GM21515 (cell line): ENCODE results near the gene AIFM1.

ENCODE experiments used
- ATAC-seq: cut with Tn5 transposase; IDR thresholded peaks from one replicate; pipeline ENCODE4 v1.9.1; 2021; ENCODE audit not compliant: unreplicated experiment

Gene AIFM1

GRCh38 chrX:130165703-130166502, at the start of gene AIFM1:
AIFM1 (minus strand) TSS chrX:130165841; CDS start chrX:130165656, 185 bp downstream.
- peak; percentile 90 for ATAC-seq

- no peak for ATAC-seq
Observed at GRCh38 chrX:130213376-130213775, 47.7 kb upstream of the AIFM1 start.

DNA sequence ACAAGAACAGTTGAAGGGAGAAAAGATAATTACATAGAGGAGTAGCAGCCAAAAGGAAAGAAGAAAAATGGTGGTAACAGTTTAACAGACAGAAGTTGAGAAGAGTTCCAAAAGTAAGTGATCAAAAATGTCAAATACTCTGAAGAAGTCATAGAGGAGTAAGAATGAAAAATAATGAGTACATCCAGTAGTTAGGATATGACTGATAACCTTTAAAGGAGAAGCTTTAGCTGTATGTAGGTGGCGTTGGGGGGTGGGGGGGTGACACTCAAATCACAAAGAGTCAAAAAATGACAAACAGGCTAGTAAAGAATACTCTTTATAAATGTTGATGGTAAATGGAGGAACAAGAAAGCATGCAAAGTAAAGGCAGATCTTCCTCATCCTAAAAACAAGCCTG, 46.7 kb upstream of the AIFM1 start:
- no peak for ATAC-seq

DNA sequence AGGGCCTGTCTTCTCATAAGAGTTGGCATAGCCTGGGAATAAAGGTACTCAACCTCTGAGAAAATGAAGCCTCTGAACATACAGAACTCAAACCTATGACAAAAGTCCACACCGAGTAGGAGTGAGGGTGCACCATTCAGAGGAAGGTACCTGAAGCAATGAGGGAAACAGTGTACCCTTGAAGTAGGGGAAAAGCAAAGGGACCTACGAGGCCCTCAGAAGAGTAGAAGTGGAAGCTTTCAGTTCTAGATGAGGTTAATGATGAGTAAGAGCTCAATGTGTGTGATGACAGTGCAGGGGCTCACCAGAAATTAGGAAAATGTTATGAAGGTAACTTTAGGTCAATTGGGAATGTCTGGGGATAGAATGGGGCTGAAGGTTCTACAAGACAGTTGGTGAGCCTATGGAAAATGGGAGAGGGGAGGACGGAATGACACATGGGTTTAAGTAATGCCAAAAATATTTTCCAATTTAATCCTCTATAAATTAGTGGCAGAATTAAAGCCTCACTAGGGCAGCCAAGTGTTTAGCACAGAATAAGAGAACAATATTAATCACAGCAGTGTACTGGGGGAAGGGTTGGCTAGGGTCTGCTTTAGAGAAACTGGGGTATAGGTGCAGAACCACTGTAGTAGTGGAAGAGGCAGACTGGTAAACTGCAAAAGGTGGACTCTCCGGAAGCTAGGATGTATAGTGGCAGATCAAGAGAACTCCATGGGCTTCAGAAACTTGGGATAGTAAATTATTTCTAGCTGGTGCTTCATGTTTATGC, 46.0 kb upstream of the AIFM1 start:
- ATAC-seq, result no peak

GRCh38 chrX:130204647-130205046, 39.0 kb upstream of the AIFM1 start:
- no peak for ATAC-seq

- no peak for ATAC-seq
Observed at GRCh38 chrX:130197464-130197863, 31.8 kb upstream of the AIFM1 start.

GRCh38 chrX:130196466-130196865, 30.8 kb upstream of the AIFM1 start:
- ATAC-seq, result no peak

GRCh38 chrX:130190801-130191200, 25.2 kb upstream of the AIFM1 start:
- no peak for ATAC-seq

DNA sequence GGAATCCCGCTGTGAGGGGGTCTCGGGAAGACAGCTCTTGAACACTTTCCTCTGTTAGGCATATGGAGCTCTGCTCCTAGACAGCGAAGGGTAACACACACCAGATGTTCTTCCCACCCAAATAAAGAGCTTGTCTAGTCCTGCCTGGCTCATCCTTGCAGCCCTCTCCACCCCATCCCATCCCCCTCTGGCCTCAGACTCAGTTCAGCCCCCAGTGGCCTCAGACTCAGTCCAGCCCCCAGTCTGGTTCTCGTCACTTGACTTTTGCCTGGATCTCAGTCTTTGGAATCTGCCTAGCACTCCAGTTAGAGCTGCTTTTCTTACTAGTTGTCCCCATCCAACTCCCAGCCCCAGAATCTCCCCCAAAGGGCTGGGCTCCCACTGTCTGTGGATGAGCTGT, 21.0 kb upstream of the AIFM1 start:
- ATAC-seq, result no peak

- no peak for ATAC-seq
Observed at GRCh38 chrX:130184857-130185256, 19.2 kb upstream of the AIFM1 start.

- ATAC-seq, result no peak
Observed at GRCh38 chrX:130184168-130184567, 18.5 kb upstream of the AIFM1 start.

- ATAC-seq, result no peak
Observed at GRCh38 chrX:130179579-130180215, 14.1 kb upstream of the AIFM1 start.

DNA sequence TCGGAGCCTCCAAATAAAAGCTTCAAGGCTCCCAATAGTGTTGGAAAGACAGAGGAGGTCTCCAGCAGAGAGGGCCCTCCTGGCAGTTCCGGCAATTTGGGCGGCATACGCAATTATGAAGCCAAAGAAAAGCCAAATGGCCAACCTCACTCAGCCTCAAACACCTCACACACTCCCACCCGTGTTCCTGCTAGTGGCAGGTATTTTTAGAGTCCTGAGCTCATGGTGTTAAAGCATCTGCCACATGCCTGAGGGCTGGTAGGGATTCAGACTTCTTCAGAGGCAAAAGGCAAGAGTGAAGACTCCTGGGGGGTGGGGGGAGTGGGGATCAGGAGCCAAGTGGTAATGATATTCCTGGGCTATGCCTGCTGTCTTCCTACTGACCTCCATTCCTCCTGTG, 13.5 kb upstream of the AIFM1 start:
- ATAC-seq, result no peak

DNA sequence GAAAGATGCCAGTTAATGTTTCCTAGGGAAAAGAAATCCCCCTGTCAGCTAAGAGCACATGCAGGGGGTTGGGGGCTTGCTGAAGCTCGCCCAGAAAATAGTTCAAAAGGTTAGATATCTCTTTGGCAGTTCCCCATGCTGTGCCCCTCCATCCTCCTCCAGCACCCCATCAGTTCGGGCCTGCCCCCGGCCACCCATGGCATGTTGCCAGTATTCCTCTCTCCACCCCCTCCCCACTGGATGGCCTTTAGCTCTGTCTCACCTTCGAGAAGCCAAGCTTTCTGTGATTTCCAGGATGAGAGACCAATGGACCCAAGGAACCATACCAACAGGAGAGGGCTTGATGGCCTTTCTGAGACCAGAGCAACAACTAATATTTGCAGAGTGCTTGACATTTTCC, 11.3 kb upstream of the AIFM1 start:
- no peak for ATAC-seq

DNA sequence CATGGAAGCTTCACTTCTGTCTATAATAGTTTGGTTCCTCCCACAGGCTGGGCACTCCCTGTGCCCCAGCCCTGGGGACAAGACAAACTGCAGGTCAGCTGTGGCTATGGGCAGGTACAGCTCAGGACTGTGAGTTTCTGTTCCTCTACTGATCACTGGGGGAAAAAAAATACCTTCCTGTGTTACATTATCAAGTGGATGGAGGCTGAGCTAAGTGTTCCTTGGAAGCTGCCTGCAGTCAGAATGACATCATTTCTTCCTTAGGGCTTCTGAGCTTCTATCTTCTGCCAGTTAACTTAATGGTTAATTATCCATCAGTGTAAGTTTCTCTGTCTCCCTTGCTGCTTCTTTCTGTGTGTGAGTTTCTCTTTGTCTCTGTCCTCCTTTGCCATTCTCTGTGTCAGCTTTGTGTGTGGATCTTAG, 10.7 kb upstream of the AIFM1 start:
- ATAC-seq, result peak; percentile 74

GRCh38 chrX:130174937-130175336, 9.3 kb upstream of the AIFM1 start:
- ATAC-seq, result no peak

DNA sequence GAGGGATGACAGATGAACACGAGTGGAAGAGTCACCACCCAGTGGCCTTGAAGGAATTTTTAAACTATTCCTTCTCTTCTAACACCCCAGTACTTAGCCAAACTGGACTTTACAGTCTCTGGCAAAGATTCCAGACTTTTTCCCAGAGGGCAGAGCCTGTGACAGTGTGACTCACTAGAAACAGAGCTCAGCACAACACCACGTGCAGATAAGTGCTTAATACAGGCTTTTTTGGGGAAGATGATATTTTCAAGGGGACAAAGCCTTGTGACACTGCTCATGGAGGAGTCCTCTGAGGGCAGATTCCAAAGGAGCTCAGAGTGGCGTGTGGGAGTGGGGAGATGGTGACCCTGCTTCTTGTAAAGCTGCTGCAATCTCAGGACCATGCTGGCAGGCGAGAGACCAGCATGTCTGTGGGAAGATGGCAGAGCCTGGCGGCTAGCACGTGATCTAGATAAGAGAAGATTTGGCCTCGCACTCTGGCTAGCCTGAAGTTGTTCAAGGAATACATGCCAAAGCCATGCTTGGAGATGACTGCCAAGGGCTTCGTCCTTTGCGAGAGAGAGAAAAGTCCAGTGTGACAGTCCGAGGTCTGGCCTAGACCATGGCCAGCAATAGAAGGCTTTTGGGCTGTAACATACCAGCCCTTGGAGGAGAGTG, 8.5 kb upstream of the AIFM1 start:
- ATAC-seq, result no peak

GRCh38 chrX:130173190-130173895, 7.7 kb upstream of the AIFM1 start:
- ATAC-seq, result peak; percentile 39

- no peak for ATAC-seq
Observed at GRCh38 chrX:130172127-130172845, 6.6 kb upstream of the AIFM1 start.
